GM21529 (cell line): ENCODE data around the gene RAB40C.

Experiments used
- ATAC-seq: cut with Tn5 transposase; IDR thresholded peaks from one replicate; pipeline ENCODE4 v1.9.1; 2021; ENCODE audit not compliant: unreplicated experiment

RAB40C gene

GRCh38 chr16:610513-611381, 20.9 kb downstream of the RAB40C start:
- no peak for ATAC-seq

- no peak for ATAC-seq
Measured at GRCh38 chr16:615122-615521, 25.3 kb downstream of the RAB40C start.

GRCh38 chr16:616733-617586, 27.1 kb downstream of the RAB40C start:
- ATAC-seq = no peak

- ATAC-seq = no peak
Measured at GRCh38 chr16:617855-618254, 28.0 kb downstream of the RAB40C start.

GRCh38 chr16:619476-620100, 29.7 kb downstream of the RAB40C start:
- ATAC-seq = no peak

- ATAC-seq = no peak
Measured at GRCh38 chr16:620700-621525, 31.0 kb downstream of the RAB40C start.

- ATAC-seq = no peak
Measured at GRCh38 chr16:621526-622105, 31.8 kb downstream of the RAB40C start.

GRCh38 chr16:622920-623280, 33.0 kb downstream of the RAB40C start:
- no peak for ATAC-seq

- ATAC-seq = no peak
Measured at GRCh38 chr16:624526-625070, 34.7 kb downstream of the RAB40C start.

GRCh38 chr16:625117-625976, 35.5 kb downstream of the RAB40C start:
- no peak for ATAC-seq

- ATAC-seq = no peak
Measured at GRCh38 chr16:625977-626765, 36.3 kb downstream of the RAB40C start.

GRCh38 chr16:626787-627453, 37.1 kb downstream of the RAB40C start:
- no peak for ATAC-seq

GRCh38 chr16:627454-628239, 37.8 kb downstream of the RAB40C start:
- no peak for ATAC-seq

- no peak for ATAC-seq
Measured at GRCh38 chr16:628321-629061, 38.6 kb downstream of the RAB40C start.

GRCh38 chr16:629185-629832, 39.4 kb downstream of the RAB40C start:
- no peak for ATAC-seq

GRCh38 chr16:629833-630248, 40.0 kb downstream of the RAB40C start:
- no peak for ATAC-seq
